Measurements from ENCODE around the gene TTC21B.

DNA sequence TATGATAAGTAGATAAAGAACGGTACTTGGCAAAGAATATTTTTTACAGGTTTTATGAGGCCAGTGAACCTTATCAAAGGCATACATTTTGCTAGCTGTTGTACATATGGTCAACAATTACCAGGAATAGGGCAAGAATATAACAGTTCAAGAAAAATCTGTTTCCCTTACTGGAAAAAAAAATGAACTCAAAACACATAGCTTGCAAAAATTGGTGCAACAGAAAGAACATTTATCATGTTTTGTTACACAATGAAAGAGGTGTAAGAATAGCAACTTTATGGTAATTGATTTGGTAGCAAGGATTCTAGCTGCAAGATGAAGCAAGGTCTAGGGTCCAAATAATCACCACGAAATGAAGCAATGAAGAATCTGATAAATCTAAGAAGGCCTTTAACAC lies 41.6 kb downstream of the TTC21B start:
- TF ChIP-seq, protein P1, sequence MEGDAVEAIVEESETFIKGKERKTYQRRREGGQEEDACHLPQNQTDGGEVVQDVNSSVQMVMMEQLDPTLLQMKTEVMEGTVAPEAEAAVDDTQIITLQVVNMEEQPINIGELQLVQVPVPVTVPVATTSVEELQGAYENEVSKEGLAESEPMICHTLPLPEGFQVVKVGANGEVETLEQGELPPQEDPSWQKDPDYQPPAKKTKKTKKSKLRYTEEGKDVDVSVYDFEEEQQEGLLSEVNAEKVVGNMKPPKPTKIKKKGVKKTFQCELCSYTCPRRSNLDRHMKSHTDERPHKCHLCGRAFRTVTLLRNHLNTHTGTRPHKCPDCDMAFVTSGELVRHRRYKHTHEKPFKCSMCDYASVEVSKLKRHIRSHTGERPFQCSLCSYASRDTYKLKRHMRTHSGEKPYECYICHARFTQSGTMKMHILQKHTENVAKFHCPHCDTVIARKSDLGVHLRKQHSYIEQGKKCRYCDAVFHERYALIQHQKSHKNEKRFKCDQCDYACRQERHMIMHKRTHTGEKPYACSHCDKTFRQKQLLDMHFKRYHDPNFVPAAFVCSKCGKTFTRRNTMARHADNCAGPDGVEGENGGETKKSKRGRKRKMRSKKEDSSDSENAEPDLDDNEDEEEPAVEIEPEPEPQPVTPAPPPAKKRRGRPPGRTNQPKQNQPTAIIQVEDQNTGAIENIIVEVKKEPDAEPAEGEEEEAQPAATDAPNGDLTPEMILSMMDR (IDR thresholded peaks at IDR 0.05): no peak
- no peak for TF ChIP-seq POLR2A (IDR thresholded peaks at IDR 0.05)
